Myocyte (in vitro differentiated cells): ENCODE measurements around the gene ST6GAL1. TPM values are rescaled to one million over a fixed set of nuclear protein-coding genes. Genes with fewer than 3 reads are reported as not detected.

Source experiments
- DNase-seq: peaks from one replicate; pipeline ENCODE4 v3.0.0-alpha.2; 2012; ENCODE audit warnings: low read depth
- total RNA-seq: library from RNA; depleted of rRNA; stranded (reverse); fragments of >200 nt; gene quantifications from 2 replicates; pipeline ENCODE4 v1.2.3, GENCODE V29; 2014

ST6GAL1 gene
- total RNA-seq, 1 donor from 2014 or later: 11.1 TPM

DNA sequence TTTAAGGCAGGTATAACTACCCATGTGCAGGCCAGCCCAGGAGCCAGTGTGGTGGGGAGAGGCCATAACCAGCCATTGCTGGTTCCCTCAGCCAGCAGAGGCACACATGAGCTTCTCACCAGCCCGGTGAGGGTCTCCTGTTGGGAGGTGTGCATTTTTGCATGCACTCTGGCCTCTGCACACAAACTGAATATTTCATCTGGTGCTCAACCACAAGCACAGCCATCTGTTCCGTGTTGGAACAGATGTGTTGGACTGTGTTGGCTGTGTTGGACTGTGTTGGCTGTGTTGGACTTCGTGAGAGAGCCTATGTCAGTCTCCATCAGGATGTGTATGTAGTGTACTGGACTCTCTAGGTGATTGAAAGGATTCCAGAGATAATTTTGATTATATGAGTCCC is 141.8 kb downstream of the ST6GAL1 start:
- DNase-seq: no peak

DNA sequence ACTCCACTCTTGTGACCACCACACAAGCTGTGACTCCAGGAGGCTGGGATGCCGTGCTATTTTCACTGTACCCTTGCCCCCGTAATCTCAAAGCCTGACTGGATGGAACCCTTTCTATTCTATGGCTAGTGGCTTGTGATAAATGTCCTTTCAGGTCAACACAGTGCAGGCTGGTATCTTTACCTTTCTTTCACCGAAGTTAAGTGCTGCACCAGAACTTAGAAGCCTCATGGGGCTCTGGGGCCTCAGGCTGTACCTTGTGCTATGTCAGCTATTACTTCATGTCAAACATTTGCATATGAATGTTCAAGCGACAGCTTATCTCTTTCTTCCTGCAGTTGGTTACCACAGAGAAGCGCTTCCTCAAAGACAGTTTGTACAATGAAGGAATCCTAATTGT is 142.2 kb downstream of the ST6GAL1 start:
- no peak for DNase-seq

DNA sequence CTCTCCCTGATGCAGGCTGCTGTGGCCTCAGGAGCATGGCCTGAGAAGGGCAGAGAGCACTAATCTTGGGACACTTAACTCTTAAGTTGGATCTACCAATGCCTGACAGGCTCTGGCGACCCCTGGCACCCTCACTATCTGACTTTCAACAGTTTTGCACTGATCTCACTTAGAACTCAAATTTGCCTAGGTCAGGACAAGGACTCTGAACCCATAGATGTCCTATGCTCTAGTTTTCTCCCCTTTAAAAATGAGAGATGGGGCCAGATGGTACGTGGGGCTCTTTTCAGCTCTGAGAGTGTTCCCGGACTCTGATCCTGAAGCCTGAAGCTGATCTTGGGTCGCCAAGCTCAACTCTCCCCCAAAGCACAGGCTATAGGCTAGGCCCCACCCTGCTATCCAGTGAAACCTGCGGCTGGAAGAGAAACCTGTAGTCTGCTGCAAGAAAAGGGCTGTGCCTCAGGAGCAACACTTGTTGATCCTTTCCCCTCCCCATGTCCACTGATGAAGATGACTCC is 143.3 kb downstream of the ST6GAL1 start:
- no peak for DNase-seq

DNA sequence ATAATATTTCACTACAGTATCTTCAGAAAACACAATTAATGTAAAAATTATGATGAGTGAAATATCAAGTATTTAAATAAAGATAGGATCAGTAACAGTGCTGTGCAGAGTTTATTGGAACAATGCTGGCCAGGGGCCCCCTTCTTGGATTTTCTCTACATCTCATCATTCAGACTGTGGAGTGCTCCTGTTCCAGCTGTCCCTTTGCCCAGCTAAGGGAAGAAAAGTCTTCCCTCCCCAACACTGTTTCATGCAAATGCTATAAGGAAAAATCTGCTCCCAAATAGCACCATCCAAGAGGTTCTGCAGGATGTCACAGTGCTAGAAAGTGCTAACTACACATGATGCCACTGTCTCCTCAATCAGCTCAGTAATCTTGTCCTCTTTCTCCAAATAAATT is 144.5 kb downstream of the ST6GAL1 start:
- DNase-seq: no peak

DNA sequence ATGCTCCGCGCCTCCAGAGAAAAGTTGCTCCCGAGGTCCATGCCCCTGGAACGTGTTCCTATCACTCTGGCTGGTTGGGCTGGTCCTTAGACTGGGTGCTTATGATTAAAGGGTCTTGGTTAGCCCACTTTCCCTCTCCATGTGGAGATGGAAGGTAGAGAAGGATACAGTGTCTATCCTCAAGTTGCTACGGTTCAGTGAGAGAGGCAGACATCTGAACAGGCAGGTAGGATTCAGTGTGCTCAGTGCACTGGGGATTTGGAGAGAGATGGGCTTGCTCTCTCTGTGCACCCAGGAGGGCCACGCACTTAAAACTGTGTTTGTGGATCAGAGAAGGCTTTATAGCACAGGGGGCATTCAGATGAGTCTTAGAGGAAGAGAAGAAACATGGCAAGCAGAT is 146.0 kb downstream of the ST6GAL1 start:
- DNase-seq: no peak

DNA sequence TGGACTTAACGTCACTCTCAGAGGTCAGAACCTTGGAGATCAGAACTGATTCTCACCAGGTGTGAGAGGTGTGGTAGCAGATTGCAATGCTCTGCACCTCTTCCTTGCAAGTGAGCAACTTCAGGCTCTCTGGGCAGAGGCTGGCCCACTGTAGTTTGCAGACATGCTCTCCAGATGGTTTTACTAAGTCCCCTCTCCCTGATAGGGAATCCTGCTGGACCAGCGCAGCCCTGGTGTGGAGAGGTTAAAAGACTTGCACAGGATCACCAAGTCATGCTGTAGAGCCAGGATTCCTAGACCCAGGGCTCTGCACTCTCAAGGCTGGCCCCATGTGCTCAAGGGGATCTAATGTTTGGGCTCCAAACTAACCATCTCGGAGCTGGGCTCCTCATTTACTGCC is 146.8 kb downstream of the ST6GAL1 start:
- DNase-seq: no peak

DNA sequence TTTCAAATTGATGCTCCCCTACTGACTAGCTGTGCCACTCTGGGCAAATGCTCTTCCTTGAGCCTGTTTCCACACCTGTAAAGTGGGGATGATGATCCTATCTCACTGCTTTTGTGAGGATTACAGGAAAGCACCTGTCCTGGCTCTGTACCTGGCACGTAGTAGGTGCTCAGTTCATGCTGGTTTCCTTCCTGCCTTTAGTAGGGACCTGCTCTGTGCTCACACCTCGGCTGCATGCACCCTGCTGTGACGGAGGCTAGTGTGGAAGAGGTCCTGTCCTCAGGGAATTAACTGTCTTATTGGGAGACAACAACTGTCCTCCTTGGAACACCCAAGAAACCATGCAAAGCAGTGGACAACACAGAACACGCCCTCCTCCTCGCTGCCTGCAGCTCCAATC is 147.2 kb downstream of the ST6GAL1 start:
- DNase-seq: no peak

DNA sequence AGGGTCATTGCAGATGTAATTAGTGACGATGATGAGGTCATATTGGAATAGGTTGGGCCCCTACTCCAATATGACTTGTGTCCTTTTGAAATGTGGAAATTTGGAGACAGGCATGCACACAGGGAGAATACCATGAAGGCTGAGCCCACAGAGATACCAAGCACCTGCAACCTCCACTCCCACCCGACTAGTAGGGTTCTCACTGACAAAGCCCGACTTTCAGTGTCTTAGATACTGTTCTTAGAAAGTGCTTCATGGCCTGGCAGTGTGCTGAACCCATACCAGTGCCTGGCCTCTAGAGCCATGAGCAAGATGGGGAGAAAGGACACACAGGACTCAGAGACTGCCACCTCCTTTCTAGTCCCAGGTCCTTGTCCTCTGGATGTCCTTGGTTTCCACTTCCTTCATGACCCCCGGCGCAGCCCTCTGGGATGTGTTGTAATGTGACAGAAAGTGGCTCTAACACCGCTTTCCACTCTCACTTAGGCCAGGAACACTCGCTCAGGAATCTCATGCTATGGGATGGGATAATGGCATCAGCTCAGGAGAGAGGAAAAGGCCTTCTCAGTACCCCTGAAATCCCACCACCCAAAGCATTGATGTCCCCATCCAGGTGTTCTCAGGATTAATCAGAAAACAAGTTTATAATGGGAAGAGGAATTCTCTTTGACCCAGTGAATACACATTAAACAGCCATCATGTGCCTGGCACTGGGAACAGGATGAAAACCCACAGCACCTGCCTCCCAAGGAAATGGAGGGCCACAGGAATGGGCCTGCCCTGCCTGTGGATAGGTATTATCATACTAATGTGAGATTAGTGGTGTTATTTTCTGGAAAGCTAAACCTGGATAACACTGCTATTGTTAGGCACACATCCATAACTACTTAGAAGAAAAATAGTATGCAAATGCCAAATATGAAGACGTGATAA is 149.0 kb downstream of the ST6GAL1 start:
- DNase-seq: no peak

DNA sequence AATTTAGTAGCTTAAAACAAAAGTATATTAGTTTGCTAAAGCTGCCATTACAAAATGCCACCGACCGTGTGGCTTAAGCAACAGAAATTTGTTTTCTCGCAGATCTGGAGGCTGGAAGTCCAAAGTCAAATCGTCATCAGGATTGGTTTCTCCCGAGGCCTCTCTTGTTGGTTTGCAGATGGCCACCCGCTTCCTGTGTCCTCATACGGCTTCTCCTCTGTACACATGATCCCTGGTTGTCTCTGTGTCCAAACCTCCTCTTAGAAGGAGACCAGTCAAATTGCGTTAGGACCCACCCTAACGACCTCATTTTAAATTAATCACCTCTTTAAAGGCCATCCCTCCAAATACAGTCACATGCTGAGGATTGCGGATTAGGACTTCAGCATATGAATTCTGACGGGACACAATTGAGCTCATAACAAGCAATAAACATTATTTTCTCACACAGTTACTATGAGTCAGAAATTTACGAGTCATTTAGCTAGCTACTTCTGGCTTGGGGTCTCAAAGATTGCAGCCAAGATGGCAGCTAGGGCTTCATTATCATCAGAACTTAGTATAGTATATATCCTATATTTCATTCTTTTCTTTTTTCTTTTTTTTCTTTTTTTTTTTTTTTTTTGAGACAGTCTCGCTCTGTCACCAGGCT is 150.6 kb downstream of the ST6GAL1 start:
- no peak for DNase-seq

DNA sequence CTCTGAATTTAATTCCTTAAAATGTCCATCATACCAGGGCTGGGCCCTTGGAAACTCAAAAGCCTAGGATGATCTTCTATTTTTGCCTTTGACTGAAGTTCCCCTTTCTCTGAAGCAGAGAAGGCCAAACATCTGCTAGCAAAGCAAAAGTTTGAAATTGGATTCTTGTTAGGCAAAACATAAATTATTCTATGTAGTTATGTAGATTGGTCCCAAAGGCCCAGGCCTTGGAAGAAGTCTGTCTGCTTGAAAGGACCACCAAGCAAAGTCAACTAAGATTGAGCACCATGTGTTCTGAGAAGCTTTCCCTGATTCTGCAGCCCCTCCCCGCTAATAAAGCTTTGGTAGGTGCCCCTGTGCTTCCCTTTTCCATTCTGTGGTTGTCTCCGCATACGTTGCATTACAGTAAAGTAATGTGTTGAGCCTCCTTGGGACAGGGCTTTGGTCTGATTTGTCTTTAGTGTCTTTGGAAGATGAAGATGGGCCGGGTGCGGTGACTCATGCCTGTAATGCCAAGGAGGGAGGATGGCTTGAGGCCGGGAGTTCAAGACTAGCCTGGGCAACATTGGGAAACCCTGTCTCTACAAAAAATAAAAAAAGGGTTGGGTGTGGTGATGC is 152.5 kb downstream of the ST6GAL1 start:
- DNase-seq: no peak

DNA sequence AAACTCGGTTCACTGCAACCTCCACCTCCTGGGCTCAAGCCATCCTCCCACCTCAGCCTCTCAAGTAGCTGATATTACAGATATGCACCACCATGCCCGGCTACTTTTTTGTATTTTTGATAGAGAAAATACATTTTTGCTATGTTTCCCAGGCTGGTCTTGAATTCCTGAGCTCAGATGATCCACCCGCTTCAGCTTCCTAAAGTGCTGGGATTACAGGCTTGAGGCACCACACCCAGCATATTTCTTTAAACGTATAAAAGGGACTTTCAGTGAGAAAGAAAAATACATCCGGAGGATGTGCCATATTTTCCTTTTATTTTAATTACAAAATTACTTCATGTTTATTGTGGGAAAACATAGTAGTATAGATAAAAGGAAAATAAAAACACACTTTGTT is 153.8 kb downstream of the ST6GAL1 start:
- no peak for DNase-seq

DNA sequence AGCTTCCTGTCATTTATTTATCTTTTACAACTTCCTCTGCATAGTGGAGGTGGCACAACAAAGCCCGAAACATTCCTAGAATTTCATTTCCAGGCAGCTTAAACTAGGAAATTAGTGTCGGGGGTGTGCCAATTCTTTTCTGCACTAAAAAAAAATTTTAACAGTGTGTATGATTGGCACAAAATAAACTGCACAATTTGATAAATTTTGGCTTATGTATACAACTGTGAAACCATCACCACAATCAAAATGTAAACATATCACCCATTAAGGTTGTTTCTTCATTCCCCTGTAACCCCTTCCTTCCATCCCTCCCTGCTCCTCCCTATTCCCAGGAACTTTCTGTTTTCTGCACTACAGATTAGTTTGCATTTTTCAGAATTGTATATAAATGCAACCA is 154.3 kb downstream of the ST6GAL1 start:
- DNase-seq: no peak

DNA sequence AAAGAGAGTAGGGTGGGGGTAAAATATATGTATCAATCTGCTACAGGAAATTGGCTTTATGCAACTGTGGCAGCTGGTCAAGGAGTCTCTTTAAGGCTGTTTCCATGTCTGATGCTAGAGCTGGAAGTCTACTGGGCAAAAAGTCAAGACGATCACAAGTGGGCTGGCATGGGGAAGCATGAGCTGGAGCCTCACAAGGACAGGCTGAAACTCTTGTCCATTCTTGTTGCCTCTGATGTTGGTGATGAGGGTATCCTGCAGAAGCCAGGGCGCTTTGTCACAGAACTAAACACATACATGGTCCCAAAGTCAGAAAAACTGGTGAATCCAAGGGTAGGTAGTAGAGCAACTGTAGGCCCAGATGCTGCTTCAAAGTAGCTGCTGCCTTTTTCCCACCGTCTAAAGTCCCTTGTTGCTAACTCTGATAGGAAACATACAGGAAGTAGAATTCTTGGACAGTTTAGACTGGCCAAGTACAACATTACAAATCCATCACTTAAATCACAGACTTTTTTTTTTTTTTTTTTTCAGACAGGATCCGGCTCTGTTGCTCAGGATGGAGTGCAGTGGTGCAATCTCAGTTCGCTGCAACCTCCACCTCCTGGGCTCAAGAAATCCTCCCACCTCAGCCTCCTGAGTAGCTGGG is 154.8 kb downstream of the ST6GAL1 start:
- no peak for DNase-seq

DNA sequence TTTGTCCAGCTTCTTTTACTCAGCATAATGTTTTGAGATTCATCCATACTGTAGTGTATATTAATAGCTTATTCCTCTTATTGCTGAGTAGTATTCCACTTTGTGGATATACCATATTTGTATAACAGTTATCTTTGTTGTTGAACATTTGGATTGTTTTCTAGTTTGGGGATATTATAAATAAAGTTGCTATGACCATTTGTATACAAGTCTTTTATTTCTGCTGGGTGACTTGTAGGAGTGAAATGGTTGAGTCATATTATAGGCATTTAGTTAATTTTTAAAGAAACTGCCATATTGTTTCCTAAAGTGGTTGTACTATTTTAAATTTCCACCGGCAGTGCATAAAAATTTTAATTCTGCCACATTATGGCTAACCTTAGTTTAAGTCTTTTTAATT is 155.6 kb downstream of the ST6GAL1 start:
- no peak for DNase-seq

DNA sequence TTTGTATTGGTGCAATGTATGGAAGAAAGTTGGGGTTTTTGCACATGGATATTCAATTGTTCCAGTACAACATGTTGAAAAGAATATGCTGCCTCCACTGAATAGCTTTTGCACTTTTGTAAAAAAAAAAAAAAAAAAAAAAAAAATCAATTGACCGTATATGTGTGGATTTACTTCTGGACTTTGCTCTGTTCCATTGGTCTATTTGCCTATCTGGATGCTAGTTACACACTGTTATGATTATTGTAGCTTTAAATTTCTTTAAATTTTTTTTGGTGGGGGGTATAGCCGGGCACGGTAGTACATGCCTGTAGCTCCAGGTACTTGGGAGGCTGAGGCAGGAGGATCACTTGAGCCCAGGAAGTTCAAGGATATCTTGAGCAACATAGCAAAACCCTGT is 156.5 kb downstream of the ST6GAL1 start:
- no peak for DNase-seq

DNA sequence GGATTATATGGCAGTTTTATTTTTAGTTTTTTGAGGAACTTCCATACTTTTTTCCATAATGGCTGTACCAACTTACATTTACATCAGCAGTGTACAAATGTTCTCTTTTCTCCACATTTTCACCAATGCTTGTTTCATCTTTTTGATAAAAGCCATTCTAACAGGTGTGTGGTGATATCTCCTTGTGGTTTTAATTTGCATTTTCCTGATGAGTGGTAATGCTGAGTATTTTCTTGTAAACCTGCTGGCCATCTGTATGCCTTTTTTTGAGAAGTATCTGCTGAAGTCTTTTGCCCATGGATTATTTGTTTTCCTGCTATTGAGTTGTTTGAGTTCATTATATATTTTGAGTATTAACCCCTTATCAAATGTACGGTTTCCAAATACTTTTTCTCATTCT is 158.4 kb downstream of the ST6GAL1 start:
- no peak for DNase-seq

DNA sequence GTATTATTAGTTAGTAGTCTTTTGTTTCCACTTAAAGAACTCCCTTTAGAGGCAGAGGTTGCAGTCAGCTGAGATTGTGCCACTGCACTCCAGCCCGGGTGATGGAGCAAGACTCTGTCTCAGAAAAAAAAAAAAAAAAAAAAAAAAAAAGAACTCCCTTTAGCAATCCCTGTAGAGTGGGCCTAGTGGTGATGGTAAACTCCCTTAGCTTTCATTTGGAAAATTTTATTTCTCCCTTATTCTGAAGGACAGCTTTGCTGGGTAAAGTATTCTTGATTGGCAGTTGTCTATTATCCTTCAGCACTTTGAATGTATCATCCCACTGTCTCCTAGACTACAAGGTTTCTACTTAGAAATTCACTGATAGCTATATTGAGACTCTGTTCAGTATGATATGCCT is 163.0 kb downstream of the ST6GAL1 start:
- DNase-seq: no peak

DNA sequence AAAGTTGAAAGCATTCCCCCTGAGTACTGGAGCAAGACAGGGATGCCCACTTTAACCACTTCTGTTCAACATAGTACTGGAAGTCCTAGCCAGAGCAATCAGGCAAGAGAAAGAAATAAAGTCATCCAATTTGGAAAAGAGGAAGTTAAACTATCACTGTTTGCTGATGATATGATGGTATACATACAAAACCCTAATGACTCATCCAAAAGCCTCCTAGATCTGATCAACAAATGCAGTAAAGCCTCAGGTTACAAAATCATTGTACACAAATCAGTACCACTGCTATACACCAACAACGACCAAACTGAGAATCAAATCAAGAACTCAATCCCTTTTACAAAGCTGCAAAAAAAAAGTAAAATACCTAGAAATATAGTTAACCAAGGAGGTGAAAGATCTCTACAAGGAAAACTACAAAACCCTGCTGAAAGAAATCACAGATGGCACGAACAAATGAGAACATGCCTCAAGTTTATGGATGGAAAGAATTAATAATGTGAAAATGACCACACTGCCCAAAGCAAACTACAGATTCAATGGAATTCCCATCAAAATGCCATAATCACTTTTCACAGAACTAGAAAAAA is 168.7 kb downstream of the ST6GAL1 start:
- DNase-seq: no peak

DNA sequence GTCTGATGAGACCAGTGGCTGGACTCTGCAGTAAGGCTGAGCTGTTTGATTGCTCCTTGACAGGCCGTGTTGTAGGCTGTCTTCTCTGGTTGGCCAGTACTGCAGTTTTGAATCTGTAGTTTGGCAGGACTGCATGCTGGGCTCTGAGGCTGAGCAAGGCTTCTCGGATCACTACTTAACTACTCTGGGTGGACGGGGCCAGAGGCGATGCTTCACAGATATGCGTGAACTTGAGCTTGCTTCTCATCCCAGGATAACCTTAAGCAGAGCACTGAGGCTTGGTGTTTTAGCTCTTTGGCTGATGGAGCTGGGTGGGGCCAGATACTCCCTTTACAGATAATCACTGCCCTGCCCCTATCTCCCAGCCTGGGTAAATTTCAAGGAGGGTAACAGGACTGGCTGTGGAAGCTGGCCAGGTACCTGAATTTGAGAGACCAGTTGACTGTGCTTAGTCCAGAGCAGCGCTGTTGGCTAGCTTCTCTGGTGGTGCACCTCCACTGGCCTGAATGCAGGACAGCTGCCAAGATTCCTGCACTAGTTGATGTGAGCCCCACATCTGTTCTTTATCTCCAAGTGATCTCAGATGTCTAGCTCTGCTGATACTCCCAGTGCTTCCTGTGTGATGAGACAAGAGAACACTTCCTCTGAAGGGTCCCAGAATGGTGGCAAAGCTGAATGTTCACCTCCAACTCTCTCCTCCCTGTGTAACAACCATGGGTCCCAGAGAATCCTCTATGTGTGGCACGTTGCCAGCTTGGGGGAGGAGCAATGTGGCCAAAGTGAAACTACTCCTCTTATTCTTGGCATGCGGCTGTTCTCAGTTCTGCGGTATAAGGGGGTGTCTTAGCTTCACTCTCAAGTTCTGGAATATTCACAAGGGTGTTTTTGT is 171.1 kb downstream of the ST6GAL1 start:
- DNase-seq: peak; percentile 58

DNA sequence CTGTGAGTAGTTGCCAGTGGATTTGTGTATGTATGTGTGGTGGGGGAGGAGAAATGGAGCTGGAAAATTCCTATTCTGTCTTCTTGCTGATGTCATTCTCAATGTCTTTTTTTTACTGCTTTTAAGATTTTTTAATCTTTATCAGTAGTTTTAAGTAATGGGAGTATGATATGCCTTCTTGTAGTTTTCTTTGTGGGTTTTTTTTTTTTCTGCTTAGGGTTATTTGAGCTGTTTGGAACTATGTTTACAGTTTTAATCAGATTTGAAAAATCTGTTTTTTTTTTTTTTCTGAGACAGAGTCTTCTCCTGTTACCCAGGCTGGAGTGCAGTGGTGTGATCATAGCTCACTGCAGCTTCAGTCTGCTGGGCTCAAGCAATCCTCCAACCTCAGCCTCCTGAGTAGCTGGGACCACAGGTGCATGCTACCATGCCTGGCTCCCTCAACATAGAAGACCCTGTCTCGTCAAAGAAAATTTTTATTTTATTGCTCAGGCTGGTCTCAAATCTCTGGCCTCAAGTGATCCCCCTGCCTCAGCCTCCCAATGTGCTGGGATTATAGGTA is 171.8 kb downstream of the ST6GAL1 start:
- DNase-seq: no peak
